Measurements from ENCODE around the gene GOLIM4.

Gene GOLIM4

DNA sequence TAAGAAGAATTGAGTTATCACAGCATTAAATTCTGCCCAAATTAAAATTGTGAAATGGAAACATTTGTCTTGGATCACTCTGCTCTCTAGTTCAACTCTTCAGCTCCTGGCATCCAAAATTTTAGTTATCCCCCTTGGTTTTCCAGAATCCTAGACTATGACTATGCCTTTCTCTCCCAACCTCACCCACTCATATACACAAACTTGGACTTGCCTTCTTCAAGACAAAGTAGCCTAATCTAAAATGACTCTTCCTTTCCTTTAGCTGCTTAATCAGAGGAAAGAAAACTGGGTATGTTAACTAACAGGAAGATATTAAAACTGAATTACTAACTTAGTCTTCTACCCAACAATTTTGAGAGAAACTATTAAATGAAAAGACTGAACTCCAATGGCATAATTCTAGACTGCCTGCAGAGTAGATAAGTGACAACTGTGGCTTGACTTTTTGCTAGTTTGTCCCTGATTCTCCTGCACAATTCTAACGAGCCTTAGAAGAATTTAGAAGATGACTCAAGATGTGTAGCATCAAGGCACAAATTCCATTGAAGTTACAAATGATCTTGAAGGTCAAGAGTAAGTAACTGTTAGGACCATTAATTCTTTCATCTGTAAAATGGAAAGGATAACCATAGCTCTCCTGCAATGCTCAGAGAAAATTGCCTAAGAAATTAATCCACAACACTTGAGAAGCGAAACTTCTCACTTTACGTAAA lies 5.2 kb upstream of the GOLIM4 start:
- DNase-seq (ENCODE audit: low read depth, low spot score), result no peak

- no peak for DNase-seq (ENCODE audit: low read depth, low spot score)
Measured at GRCh38 chr3:168097381-168097780, 1.7 kb upstream of the GOLIM4 start.

- peak; percentile 75 for DNase-seq (ENCODE audit: low read depth, low spot score)
Measured at GRCh38 chr3:168096210-168096652, 507 bp upstream of the GOLIM4 start.

DNA sequence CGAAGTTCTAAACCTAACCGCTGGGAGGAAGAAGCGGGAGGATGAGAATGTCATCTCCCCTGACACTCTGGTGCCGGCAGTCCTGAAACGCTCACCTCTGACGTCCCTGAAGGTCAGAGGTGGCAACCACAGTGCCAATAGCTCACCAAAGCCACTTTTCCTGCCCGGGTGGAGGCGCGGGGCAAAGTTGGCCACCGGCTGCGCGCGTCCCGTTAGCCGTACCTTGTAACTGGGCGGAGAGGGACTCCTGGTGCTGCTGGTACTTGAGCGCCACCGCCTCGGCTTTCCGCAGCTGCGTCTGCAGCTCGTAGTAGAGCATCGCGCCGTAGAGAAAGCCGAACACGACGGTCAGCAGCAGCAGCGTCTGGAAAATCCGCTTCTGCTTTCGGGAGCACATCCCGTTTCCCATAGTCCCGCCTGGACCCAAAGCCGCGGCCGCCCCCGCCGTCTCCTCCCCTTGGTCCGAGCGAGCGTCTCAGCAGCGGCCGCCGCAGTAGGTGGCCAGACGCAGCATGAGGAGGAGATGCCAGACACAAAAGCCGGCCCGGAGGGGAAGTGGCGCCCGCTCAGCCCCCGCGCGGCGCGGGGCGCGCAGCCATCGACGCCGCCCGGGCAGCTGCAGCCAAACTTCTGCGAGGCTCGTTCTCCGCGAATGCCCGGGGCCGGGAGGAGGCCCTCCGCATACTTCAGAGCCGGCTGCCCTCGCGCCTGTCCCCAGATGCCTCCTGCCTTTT lies 680 bp downstream of the GOLIM4 start:
- DNase-seq (ENCODE audit: low read depth, low spot score), result no peak

- DNase-seq (ENCODE audit: low read depth, low spot score), result no peak
Measured at GRCh38 chr3:168094580-168094876, 1.2 kb downstream of the GOLIM4 start.

- DNase-seq (ENCODE audit: low read depth, low spot score), result no peak
Measured at GRCh38 chr3:168093790-168094189, 1.9 kb downstream of the GOLIM4 start.

DNA sequence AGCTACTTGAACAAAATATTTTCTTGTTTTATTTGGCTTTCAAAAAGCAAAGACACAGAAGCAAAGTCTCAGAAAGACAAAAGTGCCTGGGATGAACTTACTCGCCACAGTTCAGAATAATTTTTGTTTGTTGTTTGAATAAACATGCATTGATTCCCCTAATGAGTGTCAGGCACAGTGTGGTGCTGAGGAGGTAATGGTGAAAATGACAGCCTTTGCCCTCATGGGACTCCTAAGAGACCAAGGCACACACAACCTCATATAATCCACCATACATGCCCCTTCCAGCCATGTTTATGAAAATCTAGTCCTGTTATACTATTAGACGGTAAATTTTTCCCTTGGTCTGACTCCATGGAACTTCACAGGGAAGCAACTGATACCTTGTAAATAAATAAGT lies 2.5 kb downstream of the GOLIM4 start:
- no peak for DNase-seq (ENCODE audit: low read depth, low spot score)

GRCh38 chr3:168091941-168092340 lies 3.8 kb downstream of the GOLIM4 start:
- DNase-seq (ENCODE audit: low read depth, low spot score), result no peak

GRCh38 chr3:168091302-168091858 lies 4.3 kb downstream of the GOLIM4 start:
- no peak for DNase-seq (ENCODE audit: low read depth, low spot score)

DNA sequence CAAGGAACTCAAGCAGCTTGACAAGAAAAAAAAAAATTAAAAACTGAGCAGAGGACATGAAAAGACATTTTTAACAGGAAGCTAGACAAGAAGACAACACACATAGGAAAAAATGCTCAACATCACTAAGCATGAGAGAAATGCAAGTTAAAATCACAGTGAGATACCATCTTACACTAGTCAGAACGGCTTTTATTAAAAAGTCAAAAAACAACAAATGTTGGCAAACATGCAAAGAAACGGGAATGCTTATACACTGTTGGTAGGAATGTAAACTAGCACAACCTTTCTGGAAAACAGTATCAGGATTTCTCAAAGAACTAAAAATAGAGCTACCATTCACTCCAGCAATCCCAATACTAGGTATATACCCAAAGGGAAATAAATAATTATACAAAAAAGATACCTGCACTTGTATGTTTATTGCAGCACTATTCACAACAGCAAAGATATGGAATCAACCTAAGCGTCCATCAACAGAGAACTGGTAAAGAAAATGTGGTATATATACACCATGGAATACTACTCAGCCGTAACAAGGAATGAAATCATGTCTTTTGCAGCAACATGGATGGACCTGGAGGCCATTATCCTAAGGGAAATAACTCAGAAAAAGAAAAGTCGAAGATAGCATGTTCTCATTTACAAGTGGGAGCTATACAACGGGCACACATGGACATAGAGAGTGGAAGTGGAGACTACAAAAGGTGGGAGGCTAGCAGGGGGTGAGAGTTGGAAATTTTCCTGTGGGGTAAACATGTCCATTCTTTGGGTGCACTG lies 5.2 kb downstream of the GOLIM4 start:
- no peak for DNase-seq (ENCODE audit: low read depth, low spot score)

DNA sequence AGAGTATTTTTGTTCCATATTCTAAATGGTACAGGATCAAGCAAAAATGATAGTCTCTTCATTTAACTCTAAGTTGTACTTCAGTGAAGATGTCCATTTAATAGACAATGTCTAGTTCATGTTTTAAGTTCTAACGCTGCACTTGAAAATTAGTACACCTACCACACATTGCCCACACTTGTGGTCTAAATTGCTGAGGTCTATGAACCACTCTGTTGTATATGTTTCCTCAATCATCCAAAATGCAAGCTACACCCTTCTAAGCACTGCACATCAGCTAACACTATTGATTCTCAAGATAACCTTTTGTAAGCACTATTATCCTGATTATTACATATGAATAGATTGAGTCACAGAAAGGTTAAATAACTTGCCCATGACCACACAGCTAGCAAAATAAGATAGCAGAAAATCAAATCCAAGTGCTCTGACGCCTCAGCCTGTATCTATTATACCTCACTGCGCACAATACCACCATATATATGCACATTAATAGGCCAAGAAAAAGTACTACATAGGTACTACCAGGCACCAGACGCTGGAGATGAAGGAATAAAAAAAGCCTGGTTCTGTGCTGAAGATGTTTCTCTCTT lies 6.4 kb downstream of the GOLIM4 start:
- no peak for DNase-seq (ENCODE audit: low read depth, low spot score)

GRCh38 chr3:168088106-168088720 lies 7.5 kb downstream of the GOLIM4 start:
- DNase-seq (ENCODE audit: low read depth, low spot score), result no peak

DNA sequence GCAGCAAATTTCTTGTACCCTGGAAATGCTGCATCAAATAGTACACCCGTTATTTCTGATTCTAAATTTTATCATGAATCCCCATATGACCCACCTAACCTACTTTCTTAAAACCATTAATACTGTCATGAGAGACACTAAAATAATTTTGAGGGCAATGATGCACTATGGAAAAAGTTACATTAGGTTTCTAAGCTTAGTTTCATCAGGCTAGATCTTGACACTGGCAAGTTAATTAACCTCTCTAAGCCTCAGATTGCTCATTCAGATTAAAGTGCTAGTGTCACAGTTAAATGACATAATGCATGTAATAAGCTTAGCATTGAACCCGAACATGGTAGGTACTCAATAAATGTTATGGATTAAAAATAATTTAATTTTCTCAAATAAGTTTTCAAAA lies 8.2 kb downstream of the GOLIM4 start:
- DNase-seq (ENCODE audit: low read depth, low spot score), result no peak

GRCh38 chr3:168086541-168087260 lies 9.0 kb downstream of the GOLIM4 start:
- DNase-seq (ENCODE audit: low read depth, low spot score), result no peak

- no peak for DNase-seq (ENCODE audit: low read depth, low spot score)
Measured at GRCh38 chr3:168085491-168086119, 10.1 kb downstream of the GOLIM4 start.

- no peak for DNase-seq (ENCODE audit: low read depth, low spot score)
Measured at GRCh38 chr3:168083906-168084305, 11.8 kb downstream of the GOLIM4 start.

DNA sequence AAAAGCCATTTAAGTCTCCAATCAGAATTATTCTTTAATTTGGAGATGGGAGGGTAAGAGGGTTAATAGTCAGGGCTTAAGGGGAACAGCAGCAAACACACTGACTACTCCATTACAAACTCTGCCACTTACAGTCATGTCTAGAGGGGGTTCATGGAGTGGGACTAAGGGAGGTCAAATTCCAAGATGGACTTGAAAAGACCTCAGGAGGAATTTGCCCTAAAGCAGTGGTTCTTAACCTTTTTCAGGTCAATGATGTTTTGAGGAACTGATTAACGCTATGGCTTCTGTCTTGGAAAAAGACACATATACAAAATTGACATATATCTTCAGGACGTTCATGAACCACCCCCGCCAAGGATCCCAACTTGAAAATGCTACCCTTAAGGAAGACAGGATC lies 13.9 kb downstream of the GOLIM4 start:
- no peak for DNase-seq (ENCODE audit: low read depth, low spot score)

DNA sequence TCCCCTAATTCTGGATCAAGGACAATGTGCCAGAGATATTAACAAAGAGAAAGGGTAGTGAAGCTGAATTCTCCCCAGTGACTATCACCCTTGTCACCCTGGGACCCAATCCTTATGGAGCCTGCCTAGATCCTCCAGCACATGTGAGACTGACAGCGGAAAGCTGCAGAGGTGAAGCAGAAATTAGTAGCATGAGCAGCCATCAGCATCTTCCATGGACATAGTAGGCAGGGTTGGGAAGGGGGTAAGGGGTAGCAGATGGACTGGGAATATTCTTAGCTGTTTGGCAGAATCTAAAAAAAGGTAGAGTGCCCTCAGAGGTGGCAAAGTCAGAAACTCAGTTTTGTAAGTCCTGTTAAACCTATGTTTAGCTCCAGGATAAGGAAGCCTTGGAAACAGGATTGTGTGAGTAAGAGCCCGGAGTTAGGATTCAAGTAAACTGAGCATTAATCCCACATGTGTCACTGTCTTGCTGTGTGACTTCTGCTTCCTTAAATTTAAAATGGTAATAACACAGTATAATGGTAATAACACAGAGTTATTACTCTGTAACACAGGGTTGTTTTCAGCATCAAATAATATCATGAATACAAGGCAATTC lies 14.5 kb downstream of the GOLIM4 start:
- no peak for DNase-seq (ENCODE audit: low read depth, low spot score)

DNA sequence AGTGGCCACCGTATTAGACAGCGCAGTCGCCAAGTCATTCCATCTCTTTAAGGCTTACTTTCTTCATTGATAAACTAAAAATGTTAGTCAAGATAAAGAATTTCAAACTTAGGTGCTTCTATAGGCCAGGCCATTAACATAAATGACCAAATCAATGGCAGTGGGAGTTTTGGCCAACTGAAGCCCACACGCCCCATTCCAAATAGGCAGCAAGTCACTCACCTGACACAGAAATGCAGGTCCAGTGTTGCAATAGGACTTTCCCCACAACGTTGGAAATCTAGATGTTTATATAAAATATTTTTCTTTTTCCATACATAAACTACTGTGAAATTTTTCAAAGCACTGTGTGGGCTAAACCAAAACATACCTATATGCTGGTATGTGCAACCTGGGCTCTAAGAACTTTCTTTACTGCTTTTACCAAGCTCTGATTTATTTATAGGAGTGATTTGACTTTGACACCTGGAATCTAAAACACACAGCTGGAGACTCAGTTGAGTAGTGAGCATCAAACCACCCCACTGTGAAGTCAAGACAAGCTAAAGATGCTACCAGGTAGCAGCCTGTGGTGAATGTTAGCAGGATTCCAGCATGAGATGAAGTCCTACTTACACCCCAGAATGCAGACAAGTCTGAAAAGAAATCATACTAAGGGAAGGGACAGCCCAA lies 15.1 kb downstream of the GOLIM4 start:
- no peak for DNase-seq (ENCODE audit: low read depth, low spot score)

Measured in smooth muscle cell of the brain vasculature (primary cell).